Measurements from ENCODE around the gene DDR1.
"Not testable (repeated sequence)": the region's sequence is repeated elsewhere in the genome, so short reads cannot be mapped to it uniquely, and the experiment has no call there.

Gene DDR1

DNA sequence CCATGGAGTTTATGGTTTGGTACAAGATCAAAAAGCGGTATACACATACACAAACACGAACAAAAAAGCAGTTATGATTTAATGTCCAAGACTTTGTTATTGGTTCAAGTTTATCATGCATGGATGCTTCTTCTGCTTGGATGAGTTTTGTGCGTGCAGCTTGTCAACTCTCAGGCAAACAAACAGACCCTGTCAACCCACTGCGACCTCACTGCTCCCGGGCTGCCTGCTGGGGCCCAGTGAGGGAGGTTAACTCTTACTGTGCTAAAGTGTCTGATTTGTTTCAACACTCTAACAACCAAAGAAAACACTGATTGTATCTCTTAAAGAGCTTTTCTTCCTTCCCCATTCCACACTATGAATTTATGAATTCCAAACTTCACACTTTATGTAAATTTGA lies 26.8 kb upstream of the DDR1 start:
- no peak overlapping the region for H3K27ac ChIP-seq (ENCODE audit: poor library complexity, severe bottlenecking)
- ATAC-seq (ENCODE audit: low read depth) (no peak), DNase-seq (ENCODE audit: low spot score) (no peak)
- H3K4me1 ChIP-seq (ENCODE audit: insufficient read depth, poor library complexity, severe bottlenecking) = no peaks in the 10 kb centered on the region
- no peaks in the 10 kb centered on the region for H3K36me3 ChIP-seq (ENCODE audit: low read depth)
- H3K27me3 ChIP-seq (ENCODE audit: insufficient read depth, poor library complexity, severe bottlenecking) = no peaks in the 10 kb centered on the region
- no peak overlapping the region for H3K4me3 ChIP-seq (ENCODE audit: severe bottlenecking)
- TF ChIP-seq, protein P1, sequence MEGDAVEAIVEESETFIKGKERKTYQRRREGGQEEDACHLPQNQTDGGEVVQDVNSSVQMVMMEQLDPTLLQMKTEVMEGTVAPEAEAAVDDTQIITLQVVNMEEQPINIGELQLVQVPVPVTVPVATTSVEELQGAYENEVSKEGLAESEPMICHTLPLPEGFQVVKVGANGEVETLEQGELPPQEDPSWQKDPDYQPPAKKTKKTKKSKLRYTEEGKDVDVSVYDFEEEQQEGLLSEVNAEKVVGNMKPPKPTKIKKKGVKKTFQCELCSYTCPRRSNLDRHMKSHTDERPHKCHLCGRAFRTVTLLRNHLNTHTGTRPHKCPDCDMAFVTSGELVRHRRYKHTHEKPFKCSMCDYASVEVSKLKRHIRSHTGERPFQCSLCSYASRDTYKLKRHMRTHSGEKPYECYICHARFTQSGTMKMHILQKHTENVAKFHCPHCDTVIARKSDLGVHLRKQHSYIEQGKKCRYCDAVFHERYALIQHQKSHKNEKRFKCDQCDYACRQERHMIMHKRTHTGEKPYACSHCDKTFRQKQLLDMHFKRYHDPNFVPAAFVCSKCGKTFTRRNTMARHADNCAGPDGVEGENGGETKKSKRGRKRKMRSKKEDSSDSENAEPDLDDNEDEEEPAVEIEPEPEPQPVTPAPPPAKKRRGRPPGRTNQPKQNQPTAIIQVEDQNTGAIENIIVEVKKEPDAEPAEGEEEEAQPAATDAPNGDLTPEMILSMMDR (IDR thresholded peaks at IDR 0.05; ENCODE audit: poor library complexity, severe bottlenecking) = no peak
- no peaks in the 10 kb centered on the region for H3K9me3 ChIP-seq (ENCODE audit: severe bottlenecking)

DNA sequence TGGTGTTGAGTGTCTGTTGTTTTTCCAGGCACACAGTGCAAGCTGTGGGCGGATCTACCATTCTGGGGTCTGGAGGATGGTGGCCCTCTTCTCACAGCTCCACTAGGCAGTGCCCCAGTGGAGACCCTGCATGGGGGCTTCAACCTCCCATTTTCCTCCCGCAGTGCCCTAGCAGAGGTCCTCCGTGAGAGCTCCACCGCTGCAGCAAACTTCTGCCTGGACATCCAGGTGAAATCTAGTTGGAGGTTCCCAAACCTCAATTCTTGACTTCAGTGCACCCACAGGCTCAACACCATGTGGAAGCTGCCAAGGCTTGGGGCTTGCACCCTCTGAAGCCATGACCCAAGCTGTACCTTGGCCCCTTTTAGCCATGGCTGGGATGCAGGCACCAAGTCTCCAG lies 24.6 kb upstream of the DDR1 start:
- H3K4me1 ChIP-seq (ENCODE audit: insufficient read depth, poor library complexity, severe bottlenecking); DNase-seq (ENCODE audit: low spot score); H3K4me3 ChIP-seq (ENCODE audit: severe bottlenecking); H3K9me3 ChIP-seq (ENCODE audit: severe bottlenecking); H3K27ac ChIP-seq (ENCODE audit: poor library complexity, severe bottlenecking); ATAC-seq (ENCODE audit: low read depth); H3K36me3 ChIP-seq (ENCODE audit: low read depth); H3K27me3 ChIP-seq (ENCODE audit: insufficient read depth, poor library complexity, severe bottlenecking): not testable (repeated sequence)

DNA sequence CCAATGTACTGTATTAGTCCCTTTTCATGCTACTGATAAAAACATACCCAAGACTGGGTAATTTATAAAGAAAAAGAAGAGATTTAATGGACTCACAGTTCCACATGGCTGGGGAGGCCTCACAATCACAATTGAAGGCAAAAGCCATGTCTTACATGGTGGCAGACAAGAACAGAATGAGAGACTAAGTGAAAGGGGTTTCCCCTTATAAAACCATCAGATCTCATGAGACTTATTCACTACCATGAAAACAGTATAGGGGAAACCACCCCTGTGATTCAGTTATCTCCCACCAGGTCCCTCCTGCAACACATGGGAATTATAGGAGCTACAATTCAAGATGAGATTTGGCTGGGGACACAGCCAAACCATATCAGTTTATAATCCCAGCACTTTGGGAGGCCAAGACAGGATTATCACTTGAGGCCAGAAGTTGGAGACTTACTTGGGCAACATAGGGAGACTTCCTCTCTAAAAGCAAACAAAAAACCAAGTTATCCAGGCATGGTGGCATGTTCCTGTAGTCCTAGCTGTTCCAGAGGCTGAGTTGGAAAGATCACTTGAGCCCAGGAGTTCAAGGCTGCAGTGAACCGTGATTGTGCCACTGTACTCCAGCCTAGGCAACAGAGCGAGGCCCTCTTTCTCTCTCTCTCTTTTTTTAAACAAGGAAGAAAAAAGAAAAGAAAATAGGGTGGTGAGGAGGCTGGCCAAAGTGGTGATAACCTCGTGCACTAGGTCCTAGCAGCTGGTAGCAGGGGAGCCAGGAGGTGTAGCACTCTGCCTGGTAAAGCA lies 22.9 kb upstream of the DDR1 start:
- no peak for DNase-seq (ENCODE audit: low spot score)
- TF ChIP-seq, protein P1 (IDR thresholded peaks at IDR 0.05; ENCODE audit: poor library complexity, severe bottlenecking) = no peak
- Histone ChIP-seq H3K9me3 (ENCODE audit: severe bottlenecking) (no peaks in the 10 kb centered on the region), H3K4me3 (ENCODE audit: severe bottlenecking) (no peak overlapping the region), H3K36me3 (ENCODE audit: low read depth) (no peaks in the 10 kb centered on the region), H3K27me3 (ENCODE audit: insufficient read depth, poor library complexity, severe bottlenecking) (no peaks in the 10 kb centered on the region), H3K27ac (ENCODE audit: poor library complexity, severe bottlenecking) (no peak overlapping the region), H3K4me1 (ENCODE audit: insufficient read depth, poor library complexity, severe bottlenecking) (no peaks in the 10 kb centered on the region)
- ATAC-seq (ENCODE audit: low read depth) = no peak

DNA sequence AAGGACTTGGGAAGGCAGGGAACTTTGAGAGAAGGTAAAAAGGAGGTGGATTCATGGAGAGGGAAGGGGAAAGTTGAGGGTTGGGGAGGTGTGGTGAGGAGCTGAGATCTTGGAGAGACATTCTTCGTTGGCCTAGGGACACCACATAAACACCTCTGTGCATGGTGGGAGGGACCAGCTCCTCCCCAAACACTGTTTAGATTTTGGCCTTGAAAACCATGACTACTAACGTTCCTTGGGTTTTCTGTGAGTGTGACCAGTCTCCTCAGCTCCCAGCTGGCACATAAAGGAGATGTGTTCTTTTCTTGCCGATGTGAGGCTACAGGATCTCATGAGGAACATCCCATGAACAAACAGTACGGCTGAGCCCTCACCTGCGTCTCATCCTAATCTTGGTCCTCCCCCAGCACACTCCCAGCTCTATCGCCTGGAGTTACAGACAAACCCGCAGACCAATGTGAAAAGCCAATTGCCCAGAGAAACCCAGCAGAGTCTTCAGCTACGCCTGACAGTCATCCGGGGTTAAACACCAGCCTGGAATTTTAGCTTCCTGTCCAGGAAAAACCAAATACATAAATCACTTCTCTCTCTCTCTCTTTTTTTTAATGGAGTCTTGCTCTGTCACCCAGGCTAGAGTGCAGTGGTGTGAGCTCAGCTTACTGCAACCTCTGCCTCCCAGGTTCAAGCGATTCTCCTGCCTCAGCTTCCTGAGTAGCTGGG lies 22.0 kb upstream of the DDR1 start:
- DNase-seq (ENCODE audit: low spot score) (no peak), ATAC-seq (ENCODE audit: low read depth) (no peak)
- Histone ChIP-seq H3K4me3 (ENCODE audit: severe bottlenecking) (no peak overlapping the region), H3K36me3 (ENCODE audit: low read depth) (no peaks in the 10 kb centered on the region), H3K27me3 (ENCODE audit: insufficient read depth, poor library complexity, severe bottlenecking) (no peaks in the 10 kb centered on the region), H3K27ac (ENCODE audit: poor library complexity, severe bottlenecking) (no peak overlapping the region), H3K9me3 (ENCODE audit: severe bottlenecking) (no peaks in the 10 kb centered on the region), H3K4me1 (ENCODE audit: insufficient read depth, poor library complexity, severe bottlenecking) (no peaks in the 10 kb centered on the region)
- TF ChIP-seq, protein P1 (IDR thresholded peaks at IDR 0.05; ENCODE audit: poor library complexity, severe bottlenecking) = no peak

DNA sequence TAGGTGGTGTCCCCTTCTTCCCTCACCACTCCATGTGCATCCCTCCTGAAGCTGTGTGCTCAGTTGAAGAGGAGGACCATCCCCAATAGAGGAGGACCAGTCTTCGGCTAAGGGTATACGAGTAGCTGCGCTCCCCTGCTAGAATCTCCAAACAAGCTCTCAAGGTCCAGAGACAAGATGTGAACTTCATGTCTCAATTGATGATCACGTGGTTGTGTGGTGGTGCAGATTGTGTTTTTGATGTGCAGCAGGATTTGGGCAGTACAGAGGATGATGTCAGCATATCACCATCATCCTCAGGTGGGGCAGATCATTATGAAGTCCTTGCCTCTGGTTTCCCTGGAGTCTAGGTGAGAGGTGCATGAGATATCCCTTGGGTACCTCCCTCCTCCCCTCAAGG lies 20.0 kb upstream of the DDR1 start:
- Histone ChIP-seq H3K9me3 (ENCODE audit: severe bottlenecking) (peaks cover 3% of the 10 kb centered on the region), H3K4me3 (ENCODE audit: severe bottlenecking) (no peak overlapping the region), H3K27ac (ENCODE audit: poor library complexity, severe bottlenecking) (no peak overlapping the region), H3K36me3 (ENCODE audit: low read depth) (no peaks in the 10 kb centered on the region), H3K27me3 (ENCODE audit: insufficient read depth, poor library complexity, severe bottlenecking) (no peaks in the 10 kb centered on the region), H3K4me1 (ENCODE audit: insufficient read depth, poor library complexity, severe bottlenecking) (no peaks in the 10 kb centered on the region)
- DNase-seq (ENCODE audit: low spot score) (no peak), ATAC-seq (ENCODE audit: low read depth) (no peak)
- TF ChIP-seq, protein P1 (IDR thresholded peaks at IDR 0.05; ENCODE audit: poor library complexity, severe bottlenecking) = no peak

DNA sequence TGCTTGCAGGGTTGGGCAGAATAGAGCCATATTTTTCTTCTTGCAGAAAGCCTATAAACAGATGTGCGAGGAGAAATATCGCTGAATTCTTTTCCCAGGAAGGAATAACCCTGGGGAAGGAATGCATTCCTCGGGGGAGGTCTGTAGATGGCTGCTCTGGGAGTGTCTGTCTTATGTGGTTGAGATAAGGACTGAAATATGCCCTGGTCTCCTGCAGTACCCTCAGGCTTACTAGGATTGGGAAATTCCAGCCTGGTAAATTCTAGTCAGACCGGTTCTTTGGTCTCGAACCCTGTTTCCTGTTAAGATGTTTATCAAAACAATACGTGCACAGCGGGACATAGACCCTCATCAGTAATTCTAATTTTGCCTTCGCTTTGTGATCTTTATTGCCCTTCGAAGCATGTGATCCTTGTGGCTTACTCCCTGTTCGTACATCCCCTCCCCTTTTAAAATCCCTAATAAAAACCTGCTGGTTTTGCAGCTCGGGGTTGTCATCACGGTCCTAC lies 15.0 kb upstream of the DDR1 start:
- not testable (repeated sequence) for H3K4me1 ChIP-seq (ENCODE audit: insufficient read depth, poor library complexity, severe bottlenecking); H3K36me3 ChIP-seq (ENCODE audit: low read depth); H3K27me3 ChIP-seq (ENCODE audit: insufficient read depth, poor library complexity, severe bottlenecking); H3K27ac ChIP-seq (ENCODE audit: poor library complexity, severe bottlenecking); DNase-seq (ENCODE audit: low spot score); ATAC-seq (ENCODE audit: low read depth); H3K4me3 ChIP-seq (ENCODE audit: severe bottlenecking)
- H3K9me3 ChIP-seq (ENCODE audit: severe bottlenecking) = peaks cover 17% of the 10 kb centered on the region
